ENCODE measurements around the gene CA6.
"Not testable (repeated sequence)": the region's sequence is repeated elsewhere in the genome, so short reads cannot be mapped to it uniquely, and the experiment has no call there.

The CA6 gene

DNA sequence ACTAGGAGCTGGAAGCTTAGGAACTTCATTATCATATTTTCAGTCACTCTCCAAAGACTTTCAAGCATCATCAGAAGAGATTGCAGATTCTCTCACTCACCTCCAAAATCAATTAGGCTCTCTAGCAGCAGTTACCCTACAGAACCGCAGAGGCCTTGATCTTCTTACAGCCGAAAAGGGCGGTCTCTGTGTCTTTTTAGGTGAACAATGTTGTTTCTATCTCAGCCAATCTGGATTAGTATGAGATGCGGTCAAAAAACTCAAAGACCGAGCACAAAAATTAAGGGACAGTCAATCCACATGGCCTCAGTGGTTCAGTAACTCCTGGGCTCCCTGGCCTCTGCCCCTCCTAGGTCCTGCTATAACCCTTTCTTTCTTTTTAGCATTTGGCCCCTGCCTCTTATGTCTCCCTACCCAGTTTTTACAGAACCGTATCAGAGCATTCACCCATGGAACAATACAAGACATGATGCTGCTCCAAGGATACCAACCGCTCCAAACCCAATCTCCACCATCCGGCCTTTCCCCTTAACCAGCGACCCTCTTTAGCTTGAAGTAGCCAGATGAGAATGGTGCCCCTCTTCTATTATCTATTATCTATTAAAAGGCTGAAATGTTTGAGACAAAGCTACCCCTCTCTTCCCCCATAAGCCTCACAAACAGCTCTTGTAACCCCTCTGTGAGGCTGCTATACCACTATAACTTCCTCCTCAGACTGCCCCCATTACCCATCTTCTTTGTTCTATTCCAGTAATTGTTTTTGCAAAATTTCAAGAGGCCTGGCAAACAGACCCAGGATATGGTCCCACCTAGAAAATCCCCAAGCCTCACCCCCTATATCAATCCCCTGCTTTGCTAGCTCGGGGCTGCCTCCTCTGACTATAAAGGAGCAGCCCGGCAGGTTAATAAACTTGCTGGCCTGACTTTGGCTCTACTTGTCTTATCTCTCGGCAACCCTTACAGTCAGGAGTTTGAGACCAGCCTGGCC lies 18.7 kb upstream of the CA6 start:
- no peak for DNase-seq (ENCODE audit: low read depth in 1 of 2, low spot score in 1 of 2)

DNA sequence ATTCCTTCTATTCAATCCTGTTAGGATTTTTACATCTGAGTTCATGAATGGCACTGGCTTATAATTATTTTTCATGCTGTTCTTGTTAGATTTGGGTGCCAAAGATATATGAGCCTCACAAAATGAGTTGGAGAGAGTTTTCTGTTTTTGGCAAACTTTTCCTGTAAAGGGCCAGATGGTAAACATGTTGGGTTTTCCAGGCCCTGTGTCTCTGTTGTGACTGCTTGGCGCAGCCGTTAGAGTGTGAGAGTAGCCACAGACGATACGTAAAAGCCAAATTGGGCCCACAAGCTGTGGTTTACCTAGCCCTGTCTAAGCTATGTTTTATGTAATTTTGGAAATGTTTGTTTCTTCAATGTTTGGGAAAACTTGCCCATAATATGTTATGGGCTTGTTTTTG lies 15.6 kb upstream of the CA6 start:
- DNase-seq (ENCODE audit: low read depth in 1 of 2, low spot score in 1 of 2) = no peak

DNA sequence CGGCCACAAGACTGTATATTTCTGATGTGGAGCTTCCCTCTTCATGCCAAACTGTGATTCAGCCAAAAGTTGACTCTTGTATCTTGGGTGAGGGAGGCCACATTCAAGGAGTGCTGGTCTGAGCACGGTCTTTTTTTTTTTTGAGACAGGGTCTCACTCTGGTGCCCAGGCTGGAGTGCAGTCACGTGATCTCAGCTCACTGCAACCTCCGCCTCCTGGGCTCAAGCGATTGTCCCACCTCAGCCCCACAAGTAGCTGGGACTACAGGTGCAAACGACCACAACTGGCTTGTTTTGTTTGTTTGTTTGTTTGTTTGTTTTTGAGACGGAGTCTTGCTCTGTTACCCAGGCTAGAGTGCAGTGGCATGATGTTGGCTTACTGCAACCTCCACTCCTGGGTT lies 8.6 kb upstream of the CA6 start:
- not testable (repeated sequence) for DNase-seq (ENCODE audit: low read depth in 1 of 2, low spot score in 1 of 2)

DNA sequence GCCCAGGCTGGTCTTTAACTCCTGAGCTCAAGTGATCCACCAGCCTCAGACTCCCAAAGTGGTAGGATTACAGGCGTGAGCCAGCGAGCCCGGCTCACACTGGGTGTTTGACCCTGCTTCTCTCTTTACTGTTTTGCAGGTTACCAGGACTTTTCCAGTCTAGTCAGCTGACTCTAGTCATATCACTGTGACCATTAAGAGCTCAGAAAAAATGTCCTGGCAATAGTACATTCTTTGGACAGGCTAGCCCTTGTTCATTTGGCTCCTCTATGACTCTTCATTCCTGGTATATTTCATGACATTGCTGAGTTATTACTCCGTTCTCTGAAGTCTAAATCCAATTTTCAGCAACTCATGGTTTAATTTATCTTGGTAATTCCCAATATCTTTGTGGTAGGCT lies 8.0 kb upstream of the CA6 start:
- DNase-seq (ENCODE audit: low read depth in 1 of 2, low spot score in 1 of 2) = no peak

DNA sequence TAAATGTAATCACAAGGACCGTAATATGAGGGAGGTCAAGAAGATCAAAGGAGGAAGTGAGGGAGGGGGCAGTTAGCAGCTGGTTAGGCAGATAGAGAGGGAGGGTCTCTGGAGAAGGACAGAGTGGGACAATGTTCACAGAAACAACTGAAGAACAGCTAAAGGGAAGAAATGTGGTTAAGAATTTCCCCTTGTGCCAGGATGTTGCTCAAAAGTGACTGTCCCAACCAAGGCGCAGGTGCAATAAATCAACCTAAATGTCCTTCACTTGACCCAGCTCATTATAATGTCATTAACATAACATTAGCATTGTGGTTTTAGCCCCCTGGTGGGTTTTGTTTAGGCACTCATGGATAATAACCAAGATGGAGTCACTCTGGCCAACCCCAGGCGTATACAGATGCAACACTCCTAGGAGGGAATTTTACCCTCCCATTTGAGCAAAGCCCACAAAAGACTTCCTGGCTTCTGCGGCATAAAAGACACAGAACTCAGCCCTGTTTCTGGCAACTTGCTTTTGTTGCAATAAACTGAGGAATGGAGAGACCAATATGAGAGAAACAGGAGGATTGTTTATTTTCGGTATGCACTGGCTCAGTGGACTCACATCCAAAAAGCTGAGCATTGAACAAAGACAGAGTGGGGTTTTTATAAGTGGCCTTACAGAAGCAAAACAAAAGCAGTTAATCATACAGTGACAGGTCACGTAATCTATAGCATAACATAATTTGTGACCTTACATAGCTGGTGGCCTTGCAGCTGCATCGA lies 7.3 kb upstream of the CA6 start:
- no peak for DNase-seq (ENCODE audit: low read depth in 1 of 2, low spot score in 1 of 2)

DNA sequence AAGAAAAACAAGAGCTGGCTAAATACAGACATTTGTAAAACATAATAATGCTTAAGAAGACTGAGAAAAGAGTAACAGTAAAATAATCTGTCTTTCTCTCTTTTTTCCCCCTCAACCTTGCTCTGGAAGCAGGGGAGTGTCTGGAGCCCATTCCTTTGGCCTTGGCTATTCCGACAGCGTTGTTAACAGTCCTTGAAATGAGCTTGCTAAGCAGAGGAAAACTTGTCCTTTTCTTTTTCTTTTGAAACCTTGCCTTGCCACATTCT lies 6.7 kb upstream of the CA6 start:
- DNase-seq (ENCODE audit: low read depth in 1 of 2, low spot score in 1 of 2) = no peak

GRCh38 chr1:8939362-8939995 lies 6.2 kb upstream of the CA6 start:
- no peak for DNase-seq (ENCODE audit: low read depth in 1 of 2, low spot score in 1 of 2)

GRCh38 chr1:8941906-8942305 lies 3.8 kb upstream of the CA6 start:
- DNase-seq (ENCODE audit: low read depth in 1 of 2, low spot score in 1 of 2) = no peak

GRCh38 chr1:8943498-8944405 lies 1.9 kb upstream of the CA6 start:
- no peak for DNase-seq (ENCODE audit: low read depth in 1 of 2, low spot score in 1 of 2)

GRCh38 chr1:8947127-8947691 lies 1.5 kb downstream of the CA6 start:
- DNase-seq (ENCODE audit: low read depth in 1 of 2, low spot score in 1 of 2) = no peak

GRCh38 chr1:8950309-8950708 lies 4.6 kb downstream of the CA6 start:
- DNase-seq (ENCODE audit: low read depth in 1 of 2, low spot score in 1 of 2) = no peak

- no peak for DNase-seq (ENCODE audit: low read depth in 1 of 2, low spot score in 1 of 2)
Observed at GRCh38 chr1:8951231-8951630, 5.6 kb downstream of the CA6 start.

DNA sequence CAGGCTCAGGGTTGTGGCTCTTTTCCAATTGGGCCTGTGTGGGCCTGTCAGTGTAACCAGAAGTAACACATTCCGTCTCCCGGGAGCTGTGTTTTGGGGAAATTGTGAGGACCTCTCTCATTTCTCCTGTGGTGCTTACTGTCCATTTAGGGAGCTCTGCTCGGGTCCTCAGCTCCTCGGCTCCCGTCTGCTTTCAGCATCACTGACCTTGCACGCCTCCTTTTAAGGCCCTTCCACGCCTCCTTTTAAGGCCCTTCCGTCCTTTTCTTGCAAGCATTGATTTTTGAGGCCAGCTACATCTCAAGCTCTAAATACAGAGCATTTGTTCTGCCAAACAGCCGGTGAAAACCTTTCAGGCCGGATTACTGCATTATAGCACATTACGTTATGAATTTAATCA lies 9.7 kb downstream of the CA6 start:
- no peak for DNase-seq (ENCODE audit: low read depth in 1 of 2, low spot score in 1 of 2)

DNA sequence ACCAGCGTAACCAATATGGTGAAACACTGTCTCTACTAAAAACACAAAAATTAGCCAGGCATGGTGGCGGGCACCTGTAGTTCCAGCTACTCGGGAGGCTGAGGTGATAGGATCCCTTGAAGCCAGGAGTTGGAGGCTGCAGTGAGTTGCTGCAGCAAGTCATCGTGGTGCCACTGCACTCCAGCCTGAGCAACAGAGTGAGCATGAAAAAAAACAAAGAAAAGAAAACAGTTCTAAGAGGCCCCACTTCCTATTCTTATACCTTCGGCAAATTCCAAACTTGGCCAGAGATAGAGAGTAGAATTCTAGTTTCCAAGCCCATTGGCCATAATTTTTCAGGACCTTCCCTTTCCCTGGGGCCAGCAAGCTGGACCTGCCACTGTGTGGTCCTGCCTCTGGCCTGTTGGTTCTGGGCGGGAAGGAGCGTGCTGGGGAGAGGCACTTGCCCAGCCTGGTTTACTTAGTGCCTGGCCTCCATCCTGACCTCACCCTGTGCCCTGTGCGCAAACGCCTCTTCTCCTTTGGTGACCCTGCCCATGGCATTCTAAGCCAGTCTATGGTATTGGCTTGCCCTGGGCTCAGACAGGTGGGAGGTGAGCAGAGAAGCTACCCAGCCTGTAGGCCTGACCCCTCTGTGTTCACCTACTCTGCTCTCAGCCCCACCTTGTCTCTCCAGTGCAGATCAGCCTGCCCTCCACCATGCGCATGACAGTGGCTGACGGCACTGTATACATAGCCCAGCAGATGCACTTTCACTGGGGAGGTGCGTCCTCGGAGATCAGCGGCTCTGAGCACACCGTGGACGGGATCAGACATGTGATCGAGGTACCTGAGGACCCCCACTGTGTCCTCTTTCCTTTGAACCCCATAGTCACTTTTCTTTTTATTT lies 11.0 kb downstream of the CA6 start:
- no peak for DNase-seq (ENCODE audit: low read depth in 1 of 2, low spot score in 1 of 2)

DNA sequence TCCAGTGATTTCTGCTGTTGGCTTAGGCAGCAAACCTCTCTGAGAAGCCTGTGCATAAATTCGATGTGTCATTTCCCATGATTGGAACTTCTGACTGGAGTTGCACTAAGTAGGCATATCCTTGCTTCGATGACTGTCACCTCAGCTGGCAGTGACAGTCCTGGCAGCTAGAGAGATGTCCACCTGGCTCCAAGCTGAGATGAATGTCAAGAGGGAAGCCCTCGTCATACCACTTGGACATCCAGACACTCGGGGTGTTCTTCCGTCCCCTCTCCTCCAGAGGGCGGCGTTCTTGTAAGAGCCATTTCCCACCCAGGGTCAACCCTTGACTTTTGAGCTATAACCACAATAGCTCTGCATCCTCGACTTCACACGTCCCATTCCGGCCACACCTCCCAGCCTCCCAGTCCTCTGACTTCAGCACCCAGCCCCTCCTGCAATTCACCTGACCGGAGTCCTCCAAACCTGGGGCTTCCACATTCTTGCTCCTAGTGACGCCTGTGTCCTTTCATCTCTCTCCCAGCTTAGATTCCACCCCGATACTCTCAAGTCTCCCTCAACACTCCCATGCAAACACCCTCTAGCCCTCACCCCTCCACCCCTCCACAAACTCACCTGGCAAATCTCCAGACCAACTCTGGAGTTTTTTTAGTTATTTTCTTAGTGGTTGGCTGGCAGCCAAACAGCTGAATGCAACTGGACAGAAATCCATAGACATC lies 17.3 kb downstream of the CA6 start:
- no peak for DNase-seq (ENCODE audit: low read depth in 1 of 2, low spot score in 1 of 2)

DNA sequence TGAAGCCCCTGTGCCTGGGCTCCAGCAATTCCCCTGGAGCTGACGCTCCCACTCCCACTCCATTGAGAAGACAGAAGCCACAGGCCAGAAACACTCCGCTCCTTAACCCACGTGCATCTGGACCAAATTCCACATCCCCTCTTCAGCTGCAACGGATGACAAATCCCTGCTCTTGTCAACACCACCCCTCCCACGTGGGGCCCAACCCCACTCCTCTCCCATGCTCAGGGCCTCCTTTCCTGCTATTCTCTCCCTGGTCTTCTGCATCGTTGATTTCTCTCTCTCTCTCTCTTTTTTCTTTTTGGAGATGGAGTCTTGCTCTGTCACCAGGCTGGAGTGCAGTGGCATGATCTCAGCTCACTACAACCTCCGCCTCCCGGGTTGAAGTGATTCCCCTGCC lies 18.3 kb downstream of the CA6 start:
- no peak for DNase-seq (ENCODE audit: low read depth in 1 of 2, low spot score in 1 of 2)

DNA sequence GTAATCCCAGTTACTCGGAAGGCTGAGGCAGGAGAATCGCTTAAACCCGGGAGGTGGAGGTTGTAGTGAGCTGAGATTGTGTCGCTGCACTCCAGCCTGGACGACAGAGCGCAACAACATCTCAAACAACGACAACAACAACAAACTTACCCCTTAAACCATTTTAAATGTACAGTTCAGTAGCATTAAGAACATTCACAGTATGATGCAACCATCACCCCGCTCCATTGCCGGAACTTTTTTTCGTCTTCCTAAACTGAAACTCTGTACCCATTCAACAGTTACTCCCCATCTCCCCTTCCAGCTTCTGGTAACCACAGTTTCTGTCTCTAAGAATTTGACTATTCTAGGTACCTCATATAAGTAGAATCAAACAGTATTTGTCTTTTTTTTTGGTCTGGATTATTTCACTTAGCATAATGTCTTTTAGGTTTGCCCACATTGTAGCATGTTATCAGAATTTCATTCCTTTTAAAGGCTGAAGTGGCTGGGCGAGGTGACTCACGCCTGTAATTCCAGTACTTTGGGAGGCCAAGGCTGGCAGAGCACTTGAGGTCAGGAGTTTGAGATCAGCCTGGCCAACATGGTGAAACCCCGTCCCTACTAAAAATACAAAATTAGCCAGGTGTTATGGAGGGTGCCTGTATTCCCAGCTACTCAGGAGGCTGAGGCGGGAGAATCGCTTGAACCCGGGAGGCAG lies 19.6 kb downstream of the CA6 start:
- no peak for DNase-seq (ENCODE audit: low read depth in 1 of 2, low spot score in 1 of 2)

- no peak for DNase-seq (ENCODE audit: low read depth in 1 of 2, low spot score in 1 of 2)
Observed at GRCh38 chr1:8966606-8967005, 20.9 kb downstream of the CA6 start.
